Ishikawa (cell line): ENCODE data around the gene DNTT.

ENCODE experiments used
- CEBPB ChIP-seq: IDR thresholded peaks from 2 replicates; pipeline ENCODE4 v1.6.1; 2012
- CREB1 ChIP-seq: IDR thresholded peaks from 2 replicates; pipeline ENCODE4 v1.6.1; 2012; ENCODE audit warnings: low read depth
- EGR1 ChIP-seq: IDR thresholded peaks from 2 replicates; pipeline ENCODE4 v1.6.1; 2012
- EP300 ChIP-seq: IDR thresholded peaks from 2 replicates; pipeline ENCODE4 v1.6.1; 2012; ENCODE audit warnings: borderline replicate concordance
- FOXM1 ChIP-seq: IDR thresholded peaks from 2 replicates; pipeline ENCODE4 v1.6.1; 2012; ENCODE audit warnings: low read depth, borderline replicate concordance
- MAX ChIP-seq: IDR thresholded peaks from 2 replicates; pipeline ENCODE4 v1.6.1; 2012
- NFIC ChIP-seq: IDR thresholded peaks from 2 replicates; pipeline ENCODE4 v1.6.1; 2012
- RAD21 ChIP-seq: IDR thresholded peaks from 2 replicates; pipeline ENCODE4 v1.6.1; 2012; ENCODE audit warnings: low read depth
- REST ChIP-seq: IDR thresholded peaks from 2 replicates; pipeline ENCODE4 v1.6.1; 2012; ENCODE audit warnings: low read depth, mild to moderate bottlenecking
- TAF1 ChIP-seq: IDR thresholded peaks from 2 replicates; pipeline ENCODE4 v1.6.1; 2012; ENCODE audit warnings: low read depth, mild to moderate bottlenecking
- TCF12 ChIP-seq: IDR thresholded peaks from 2 replicates; pipeline ENCODE4 v1.6.1; 2012; ENCODE audit warnings: low read depth
- TEAD4 ChIP-seq: IDR thresholded peaks from 2 replicates; pipeline ENCODE4 v1.6.1; 2012
- USF1 ChIP-seq: IDR thresholded peaks from 2 replicates; pipeline ENCODE4 v1.6.1; 2012
- YY1 ChIP-seq: IDR thresholded peaks from 2 replicates; pipeline ENCODE4 v1.6.1; 2012; ENCODE audit warnings: low read depth
- ZBTB7A ChIP-seq: IDR thresholded peaks from 2 replicates; pipeline ENCODE4 v1.6.1; 2012; ENCODE audit warnings: low read depth

Gene DNTT

GRCh38 chr10:96304230-96304629 lies at the start of gene DNTT:
TSS of gene DNTT (plus strand) at chr10:96304434. CDS start at chr10:96304498, 64 bp downstream.
- TF ChIP-seq EGR1 (no peak), REST (no peak), TAF1 (no peak), TEAD4 (no peak), TCF12 (no peak), FOXM1 (no peak), YY1 (no peak)

- no peak for TF ChIP-seq ZBTB7A
- no peak for TF ChIP-seq REST
- no peak for TF ChIP-seq EGR1
- no peak for TF ChIP-seq TAF1
- TF ChIP-seq NFIC: no peak
- no peak for TF ChIP-seq CREB1
- no peak for TF ChIP-seq YY1
- no peak for TF ChIP-seq RAD21
- no peak for TF ChIP-seq TEAD4
- no peak for TF ChIP-seq FOXM1
- TF ChIP-seq CEBPB: no peak
- no peak for TF ChIP-seq EP300
- TF ChIP-seq USF1: no peak
- TF ChIP-seq MAX: no peak
- TF ChIP-seq TCF12: no peak
These were observed 49.3 kb upstream of the DNTT start for GRCh38 chr10:96254976-96255375.

- TF ChIP-seq EP300 (no peak), TCF12 (no peak), YY1 (no peak), MAX (no peak), USF1 (no peak), FOXM1 (no peak), CEBPB (no peak), NFIC (no peak), TAF1 (no peak), EGR1 (no peak), RAD21 (no peak), ZBTB7A (no peak), REST (no peak), TEAD4 (no peak), CREB1 (no peak)
These were observed 48.5 kb upstream of the DNTT start for GRCh38 chr10:96255549-96256333.

- TF ChIP-seq FOXM1 (no peak), EP300 (no peak), TEAD4 (no peak), CEBPB (no peak)
These were observed 46.3 kb upstream of the DNTT start for GRCh38 chr10:96257944-96258343.

GRCh38 chr10:96259150-96259549 lies 45.1 kb upstream of the DNTT start:
- TF ChIP-seq FOXM1 (no peak), EGR1 (no peak), TCF12 (no peak), TAF1 (no peak), ZBTB7A (no peak), TEAD4 (no peak), NFIC (no peak), YY1 (no peak)
